Upper lobe of right lung (tissue), 1 donor: ENCODE measurements around the gene TEK. TPM values are rescaled to one million over a fixed set of nuclear protein-coding genes. Genes with fewer than 3 reads are reported as not detected.

Source experiments
- ATAC-seq: fragments of 200-7000 bp; cut with Tn5 transposase; one replicate; pipeline ENCODE4 v1.9.1; 2020; ENCODE audit warnings: mild to moderate bottlenecking, moderate library complexity
- DNase-seq: peaks from one replicate; pipeline ENCODE4 v3.0.0-alpha.2; 2020
- H3K27ac ChIP-seq: fragments of 200-600 bp; one replicate; pipeline ENCODE4 v1.8.0; 2022
- H3K27me3 ChIP-seq: fragments of 200-600 bp; one replicate; pipeline ENCODE4 v1.8.0; 2022; ENCODE audit warnings: mild to moderate bottlenecking
- H3K36me3 ChIP-seq: fragments of 200-600 bp; one replicate; pipeline ENCODE4 v1.8.0; 2022
- H3K4me1 ChIP-seq: fragments of 200-600 bp; one replicate; pipeline ENCODE4 v1.8.0; 2022
- H3K4me3 ChIP-seq: fragments of 200-600 bp; one replicate; pipeline ENCODE4 v1.8.0; 2022; ENCODE audit warnings: mild to moderate bottlenecking
- H3K9me3 ChIP-seq: fragments of 200-600 bp; one replicate; pipeline ENCODE4 v1.8.0; 2022
- CTCF ChIP-seq: fragments of 200-600 bp; IDR thresholded peaks from one replicate; pipeline ENCODE4 v1.8.0; 2022; ENCODE audit warnings: antibody characterized with exemption
- intact Hi-C: fragments of 100-400 bp; cut with DNase I; formaldehyde crosslinking; loops from one replicate; pipeline ENCODE4 v1.11.0; 2022
- total RNA-seq: library from RNA; stranded (reverse); fragmentation: NEBNext Ultra II Directional; extraction: Animal tissue kit (Norgen Biotek cat#: 25700); gene quantifications from one replicate; pipeline ENCODE4 v1.2.1, GENCODE V29; 2021
- donor health status: DM: no; HTN: yes; CAD: no; lungs with severe emphysema.

Gene TEK
- total RNA-seq, 1 donor from 2014 or later = 65.6 TPM

GRCh38 chr9:27078685-27079084 lies 30.3 kb upstream of the TEK start:
- H3K4me3 ChIP-seq = no peak overlapping the region
- ATAC-seq (no peak), DNase-seq (no peak)
- no peak for TF ChIP-seq CTCF
- no peaks in the 10 kb centered on the region for H3K9me3 ChIP-seq
- no peak overlapping the region for H3K27ac ChIP-seq
- H3K36me3 ChIP-seq = no peaks in the 10 kb centered on the region
- H3K27me3 ChIP-seq = no peaks in the 10 kb centered on the region
- intact Hi-C loops = no loop called here
- H3K4me1 ChIP-seq = no peaks in the 10 kb centered on the region

- ATAC-seq = no peak
- Histone ChIP-seq H3K27ac (no peak overlapping the region), H3K4me3 (no peak overlapping the region), H3K4me1 (no peaks in the 10 kb centered on the region), H3K27me3 (no peaks in the 10 kb centered on the region), H3K36me3 (no peaks in the 10 kb centered on the region), H3K9me3 (no peaks in the 10 kb centered on the region)
- no peak for TF ChIP-seq CTCF
- DNase-seq = no peak
- intact Hi-C loops = no loop called here
Measured at GRCh38 chr9:27085456-27085855, 23.6 kb upstream of the TEK start.

GRCh38 chr9:27086818-27087680 lies 22.0 kb upstream of the TEK start:
- intact Hi-C loops = no loop called here
- no peaks in the 10 kb centered on the region for H3K4me1 ChIP-seq
- H3K36me3 ChIP-seq = no peaks in the 10 kb centered on the region
- no peak overlapping the region for H3K4me3 ChIP-seq
- H3K9me3 ChIP-seq = no peaks in the 10 kb centered on the region
- DNase-seq (no peak), ATAC-seq (no peak)
- H3K27ac ChIP-seq = no peak overlapping the region
- H3K27me3 ChIP-seq = no peaks in the 10 kb centered on the region
- no peak for TF ChIP-seq CTCF

GRCh38 chr9:27088981-27089380 lies 20.0 kb upstream of the TEK start:
- H3K36me3 ChIP-seq = no peaks in the 10 kb centered on the region
- no peak for DNase-seq
- H3K9me3 ChIP-seq = no peaks in the 10 kb centered on the region
- ATAC-seq = no peak
- no peaks in the 10 kb centered on the region for H3K4me1 ChIP-seq
- no peak overlapping the region for H3K27ac ChIP-seq
- no peak for TF ChIP-seq CTCF
- no peak overlapping the region for H3K4me3 ChIP-seq
- H3K27me3 ChIP-seq = no peaks in the 10 kb centered on the region
- intact Hi-C loops = no loop called here

DNA sequence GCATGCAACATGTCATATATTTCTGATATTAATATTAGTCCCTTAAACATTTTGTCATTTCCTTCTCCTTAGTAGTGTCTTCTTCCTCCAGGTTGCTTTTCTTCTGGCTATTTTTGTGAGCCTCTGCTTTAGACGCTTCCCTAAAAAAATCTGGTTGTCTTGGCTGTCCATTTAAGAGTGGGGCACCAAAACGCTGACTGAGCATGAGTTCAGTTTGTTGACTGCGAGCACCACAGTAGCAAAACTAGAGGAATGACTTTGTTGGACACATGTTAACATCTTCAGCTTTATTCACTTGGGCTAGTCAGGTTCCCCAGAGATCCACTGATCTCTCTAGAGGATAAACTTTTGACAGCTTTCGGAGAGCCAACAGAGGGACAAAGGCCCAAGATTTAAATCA lies 19.3 kb upstream of the TEK start:
- no peak overlapping the region for H3K27ac ChIP-seq
- H3K27me3 ChIP-seq = no peaks in the 10 kb centered on the region
- H3K36me3 ChIP-seq = no peaks in the 10 kb centered on the region
- intact Hi-C loops = no loop called here
- H3K4me1 ChIP-seq = no peaks in the 10 kb centered on the region
- no peak for ATAC-seq
- no peaks in the 10 kb centered on the region for H3K9me3 ChIP-seq
- no peak for DNase-seq
- TF ChIP-seq CTCF = no peak
- H3K4me3 ChIP-seq = no peak overlapping the region

GRCh38 chr9:27090231-27090630 lies 18.8 kb upstream of the TEK start:
- Histone ChIP-seq H3K36me3 (no peaks in the 10 kb centered on the region), H3K27me3 (no peaks in the 10 kb centered on the region), H3K4me1 (no peaks in the 10 kb centered on the region), H3K4me3 (no peak overlapping the region), H3K27ac (no peak overlapping the region), H3K9me3 (no peaks in the 10 kb centered on the region)
- intact Hi-C loops = no loop called here
- TF ChIP-seq CTCF = no peak
- no peak for ATAC-seq
- DNase-seq = no peak
